ENCODE results near the gene PSMB1. TPM values are rescaled to one million over a fixed set of nuclear protein-coding genes. Genes with fewer than 3 reads are reported as not detected.

PSMB1 gene
- total and polyA plus RNA-seq, 9 of the 15 experiments (the other 6 are each of a cell fraction or from before 2014, with no cell fraction given): 447 to 2,953 (median 884) TPM

- DNase-seq (ENCODE audit: extremely low read depth in 1 of 4, low spot score in 3 of 4) (no peak), ATAC-seq (no peak), FAIRE-seq (no peak)
- no peak for TF ChIP-seq CREB3 (tag; conservative IDR thresholded peaks at IDR 0.05; ENCODE audit: low read depth)
- no peak for TF ChIP-seq ZBTB40 (IDR thresholded peaks at IDR 0.05)
- TF ChIP-seq ZBTB40 (CRISPR knock-in tag; IDR thresholded peaks at IDR 0.05): no peak
- TF ChIP-seq ARID1B (IDR thresholded peaks at IDR 0.05): no peak
- TF ChIP-seq ZNF12 (CRISPR knock-in tag; IDR thresholded peaks at IDR 0.05): no peak
- TF ChIP-seq HNRNPLL (IDR thresholded peaks at IDR 0.05; ENCODE audit: low read depth, low read length, poor library complexity, severe bottlenecking): no peak
- TF ChIP-seq MBD2 (IDR thresholded peaks at IDR 0.05; ENCODE audit: borderline replicate concordance, low read depth): no peak
- no peak for TF ChIP-seq ZNF316 (IDR thresholded peaks at IDR 0.05)
- no peak for TF ChIP-seq E2F1 (CRISPR knock-in tag; IDR thresholded peaks at IDR 0.05)
- no peak for TF ChIP-seq MIER1 (IDR thresholded peaks at IDR 0.05; ENCODE audit: low read depth)
- no peak for TF ChIP-seq E2F5 (CRISPR knock-in tag; IDR thresholded peaks at IDR 0.05)
- WGBS (ENCODE audit: insufficient coverage, low coverage, missing lambda C conversion rate): 0% methylated on average over 1 of the region's 1 CpG
- BruUV-seq (replicated peaks): no TSS peak
- Histone ChIP-seq H3K9me3 (replicated peaks; ENCODE audit: control insufficient read depth, insufficient read depth, low read depth, low read length) (no peaks in the 10 kb centered on the region), H3K4me2 (ENCODE audit: insufficient read depth, low read length) (no peak overlapping the region), H3K79me2 (ENCODE audit: control insufficient read depth, insufficient read depth, low read length) (no peaks in the 10 kb centered on the region), H4K20me1 (replicated peaks; ENCODE audit: control insufficient read depth, insufficient read depth, low read length) (no peaks in the 10 kb centered on the region), H3K36me3 (ENCODE audit: control insufficient read depth, insufficient read depth, low read length) (no peaks in the 10 kb centered on the region), H3K4me3 (no peak overlapping the region), H3K9me1 (ENCODE audit: control insufficient read depth, insufficient read depth, low read length) (no peaks in the 10 kb centered on the region), H3K27ac (ENCODE audit: extremely low read depth, low read depth, low read length) (no peak overlapping the region), H2AFZ (ENCODE audit: low read depth, low read length) (no peak overlapping the region), H3K9ac (ENCODE audit: insufficient read depth in 1 of 2, low read depth in 2 of 2, low read length in 2 of 2) (no peak overlapping the region), H3K27me3 (ENCODE audit: control insufficient read depth in 2 of 2, insufficient read depth in 2 of 2, low read length in 2 of 2) (peaks cover 8 to 10% of the 10 kb centered on the region in 2 experiments; a peak in 4 of 5 replicates), H3K4me1 (replicated peaks in 1 of 2; ENCODE audit: control insufficient read depth in 2 of 2, insufficient read depth in 2 of 2, low read length in 2 of 2) (peaks cover 0 to 4% of the 10 kb centered on the region in 2 experiments; a peak in 2 of 5 replicates)
- ChIA-PET CTCF (ENCODE audit: low intra/inter-chr PET ratio) (no interaction called here), POLR2A (no interaction called here)
- in situ Hi-C loops (cut with MboI): loop anchor here (10.0 kb wide), 2 partner anchors 680 to 1620 kb away; no protein-coding TSS in a partner anchor
- intact Hi-C loops (cut with micrococcal nuclease): loop anchor here (5.0 to 10.0 kb wide), 3 partner anchors 78 to 290 kb away; partner anchors contain the start of gene DLL1
These were observed 38.2 kb downstream of the PSMB1 start for GRCh38 chr6:170514908-170515307.

Measured in K562 (cell line).